OCI-M1 (cell line): Measurements from ENCODE around the gene IL13RA1.
A peak's percentile ranks its signal among the peaks of the same experiment; 100 is the strongest.
"Not testable (repeated sequence)": the region's sequence is repeated elsewhere in the genome, so short reads cannot be mapped to it uniquely, and the experiment has no call there.

Experiments
- DNase-seq: peaks from one replicate; lab custom pipeline; 2025; lab: John Stamatoyannopoulos, UW

Gene IL13RA1

GRCh38 chrX:118780509-118780908, 53.1 kb downstream of the IL13RA1 start:
- no peak for DNase-seq

- no peak for DNase-seq
These were observed 53.5 kb downstream of the IL13RA1 start for GRCh38 chrX:118780911-118781310.

- no peak for DNase-seq
These were observed 68.3 kb downstream of the IL13RA1 start for GRCh38 chrX:118795528-118796280.

GRCh38 chrX:118802857-118803256, 75.5 kb downstream of the IL13RA1 start:
- DNase-seq, result peak; percentile 84

- DNase-seq, result peak; percentile 65
These were observed 80.0 kb downstream of the IL13RA1 start for GRCh38 chrX:118807151-118808017.

- not testable (repeated sequence) for DNase-seq
These were observed 89.9 kb downstream of the IL13RA1 start for GRCh38 chrX:118817257-118817656.

- peak; percentile 57 for DNase-seq
These were observed 96.1 kb downstream of the IL13RA1 start, which contains the start of gene ZCCHC12 for GRCh38 chrX:118823263-118824172. TSS of gene ZCCHC12 (plus strand) at chrX:118823824. CDS start at chrX:118825245, 1,421 bp downstream.

- DNase-seq, result peak; percentile 2
These were observed 96.8 kb downstream of the IL13RA1 start for GRCh38 chrX:118824173-118824730.

- no peak for DNase-seq
These were observed 97.8 kb downstream of the IL13RA1 start for GRCh38 chrX:118825227-118825626.

- DNase-seq, result peak; percentile 36
These were observed 112.0 kb downstream of the IL13RA1 start for GRCh38 chrX:118839334-118839958.
